Gastroesophageal sphincter (tissue), 3 donors: ENCODE data around the gene FAM204A.

ENCODE experiments used
- EP300 ChIP-seq: sonication (generic); formaldehyde crosslinking; IDR thresholded peaks from one replicate; pipeline ENCODE4 v1.6.1; 2017; ENCODE audit warnings: antibody characterized with exemption, mild to moderate bottlenecking
- POLR2A ChIP-seq, 2 donors: fragments of 450-650 bp; IDR thresholded peaks; one replicate each; pipeline ENCODE4 v1.6.1; 2017; ENCODE audit warnings: antibody characterized with exemption in 2 of 2, mild to moderate bottlenecking in 2 of 2, moderate library complexity in 1 of 2
- TF ChIP-seq, protein P1 (sequence below), 4 experiments: fragments of 200-600 bp in 2 of 4; fragments of 450-650 bp in 2 of 4; sonication (generic) in 1 of 4; IDR thresholded peaks; one replicate each; pipeline ENCODE4 v1.5.1; 2017 to 2019; ENCODE audit warnings: antibody characterized with exemption in 4 of 4, mild to moderate bottlenecking in 2 of 4, moderate library complexity in 2 of 4

DNA sequence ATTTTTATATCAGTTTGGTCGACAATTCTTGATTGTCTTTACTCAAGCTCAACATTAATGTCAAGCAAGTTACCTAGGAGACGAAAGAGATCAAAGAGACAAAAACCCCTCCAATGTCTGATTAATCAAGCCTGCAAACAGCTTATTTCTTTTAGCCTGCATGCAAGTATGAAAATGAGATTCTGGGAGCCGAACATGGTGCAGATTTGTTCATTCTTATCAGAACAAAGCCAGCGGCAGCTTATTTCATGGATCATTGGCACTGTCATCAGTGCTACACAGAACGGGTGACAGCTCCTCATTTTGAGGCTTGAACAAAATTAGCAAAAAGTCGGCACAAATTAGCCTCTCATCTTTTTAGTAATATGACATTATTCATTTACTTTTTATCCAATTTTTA, 26.5 kb downstream of the FAM204A start:
- TF ChIP-seq, protein P1, sequence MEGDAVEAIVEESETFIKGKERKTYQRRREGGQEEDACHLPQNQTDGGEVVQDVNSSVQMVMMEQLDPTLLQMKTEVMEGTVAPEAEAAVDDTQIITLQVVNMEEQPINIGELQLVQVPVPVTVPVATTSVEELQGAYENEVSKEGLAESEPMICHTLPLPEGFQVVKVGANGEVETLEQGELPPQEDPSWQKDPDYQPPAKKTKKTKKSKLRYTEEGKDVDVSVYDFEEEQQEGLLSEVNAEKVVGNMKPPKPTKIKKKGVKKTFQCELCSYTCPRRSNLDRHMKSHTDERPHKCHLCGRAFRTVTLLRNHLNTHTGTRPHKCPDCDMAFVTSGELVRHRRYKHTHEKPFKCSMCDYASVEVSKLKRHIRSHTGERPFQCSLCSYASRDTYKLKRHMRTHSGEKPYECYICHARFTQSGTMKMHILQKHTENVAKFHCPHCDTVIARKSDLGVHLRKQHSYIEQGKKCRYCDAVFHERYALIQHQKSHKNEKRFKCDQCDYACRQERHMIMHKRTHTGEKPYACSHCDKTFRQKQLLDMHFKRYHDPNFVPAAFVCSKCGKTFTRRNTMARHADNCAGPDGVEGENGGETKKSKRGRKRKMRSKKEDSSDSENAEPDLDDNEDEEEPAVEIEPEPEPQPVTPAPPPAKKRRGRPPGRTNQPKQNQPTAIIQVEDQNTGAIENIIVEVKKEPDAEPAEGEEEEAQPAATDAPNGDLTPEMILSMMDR (IDR thresholded peaks at IDR 0.05), result no peak
- TF ChIP-seq POLR2A (IDR thresholded peaks at IDR 0.05) (no peak), EP300 (no peak)
